Activated T-cell treated with anti-CD3 and anti-CD28 coated beads, Interleukin-2, amount 50 U/mL, for 72 hours (primary cell): ENCODE measurements around the gene AGAP1. TPM values are rescaled to one million over a fixed set of nuclear protein-coding genes. Genes with fewer than 3 reads are reported as not detected.

ENCODE experiments used
- ATAC-seq, 2 donors: fragments of 150-1000 bp; cut with Tn5 transposase; replicated peaks in 1 of 2; 2 replicates each; pipeline ENCODE4 v1.10.0; 2021; ENCODE audit warnings: moderate library complexity in 2 of 2, mild to moderate bottlenecking in 1 of 2
- DNase-seq, 2 donors: peaks; one replicate each; pipeline ENCODE4 v3.0.0; 2021 to 2022; ENCODE audit warnings: mixed read lengths in 1 of 2
- H3K27ac Mint-ChIP-seq: one replicate; pipeline ENCODE4 v1.8.0; 2022; ENCODE audit warnings: mild to moderate bottlenecking, moderate library complexity, mixed read lengths
- H3K27me3 Mint-ChIP-seq: one replicate; pipeline ENCODE4 v1.8.0; 2022; ENCODE audit warnings: low read depth, mixed read lengths
- H3K36me3 Mint-ChIP-seq, 2 donors: one replicate each; pipeline ENCODE4 v1.8.0; 2022; ENCODE audit warnings: mixed read lengths in 2 of 2, mild to moderate bottlenecking in 1 of 2; ENCODE audit not compliant: insufficient read depth in 2 of 2
- H3K4me1 Mint-ChIP-seq: one replicate; pipeline ENCODE4 v1.8.0; 2022; ENCODE audit warnings: low read depth, mixed read lengths
- H3K4me3 Mint-ChIP-seq, 2 donors: one replicate each; pipeline ENCODE4 v1.8.0; 2022; ENCODE audit warnings: mild to moderate bottlenecking in 2 of 2, mixed read lengths in 2 of 2, moderate library complexity in 2 of 2
- H3K9me3 Mint-ChIP-seq, 2 donors: one replicate each; pipeline ENCODE4 v1.8.0; 2022; ENCODE audit warnings: mixed read lengths in 2 of 2
- total RNA-seq, 2 donors: library from RNA; stranded (reverse); gene quantifications; one replicate each; pipeline ENCODE4 v1.2.3, GENCODE V29; 2022

The AGAP1 gene
- total RNA-seq, 2 donors from 2014 or later, result 0.74 to 2.9 TPM

DNA sequence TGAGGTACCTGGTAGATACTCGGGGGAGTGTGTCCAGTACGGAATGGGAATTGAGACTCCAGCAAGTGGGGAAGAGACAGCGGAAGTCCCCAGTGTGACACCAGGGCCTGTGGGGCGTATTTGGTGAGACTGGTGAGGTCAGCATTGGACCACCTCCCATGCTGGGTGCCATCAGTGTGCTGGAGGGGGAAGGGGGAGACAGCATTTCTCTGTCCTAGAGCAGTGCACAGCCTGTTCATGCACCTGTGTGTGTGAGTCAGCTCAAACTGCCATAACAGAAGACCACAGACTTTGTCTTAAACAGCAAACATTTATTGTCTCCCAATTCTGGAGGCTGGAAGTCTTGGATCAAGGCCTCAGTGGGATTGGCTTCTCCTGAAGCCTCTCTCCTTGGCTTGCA lies 372.5 kb downstream of the AGAP1 start:
- Mint-ChIP-seq H3K4me3 (no peak overlapping the region), H3K27ac (no peak overlapping the region), H3K4me1 (no peaks in the 10 kb centered on the region), H3K9me3 (peaks cover 0 to 3% of the 10 kb centered on the region in 2 donors), H3K36me3 (peaks cover 0 to 3% of the 10 kb centered on the region in 2 donors), H3K27me3 (peaks cover 17% of the 10 kb centered on the region)
- no peak for ATAC-seq
- DNase-seq, result no peak

DNA sequence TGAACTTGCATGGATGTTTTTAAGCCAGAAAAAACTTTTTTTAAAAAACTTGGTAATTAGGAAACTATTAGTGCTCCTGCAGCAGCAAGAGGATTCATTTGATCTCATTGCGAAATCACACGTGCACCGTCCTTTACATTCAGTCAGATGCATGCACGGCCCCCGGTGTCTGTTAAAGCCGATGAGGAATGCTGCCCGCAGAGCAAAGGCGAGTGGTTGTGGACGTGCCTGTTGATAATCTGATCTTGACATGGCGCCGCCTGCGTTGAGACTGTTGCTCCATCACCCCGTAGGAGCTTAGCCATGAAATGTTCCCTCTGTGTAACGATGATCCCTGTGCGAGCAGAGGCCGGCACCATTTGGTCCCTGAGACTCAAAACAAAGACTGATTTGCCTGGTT lies 374.4 kb downstream of the AGAP1 start:
- no peak overlapping the region for H3K27ac Mint-ChIP-seq
- H3K9me3 Mint-ChIP-seq, result peaks cover 0 to 5% of the 10 kb centered on the region in 2 donors
- no peak overlapping the region for H3K4me3 Mint-ChIP-seq
- peaks cover 12% of the 10 kb centered on the region for H3K27me3 Mint-ChIP-seq
- DNase-seq (no peak), ATAC-seq (no peak)
- H3K4me1 Mint-ChIP-seq, result no peaks in the 10 kb centered on the region
- peaks cover 0 to 5% of the 10 kb centered on the region in 2 donors for H3K36me3 Mint-ChIP-seq

- ATAC-seq (no peak), DNase-seq (no peak)
- no peak overlapping the region for H3K27ac Mint-ChIP-seq
- peaks cover 0 to 5% of the 10 kb centered on the region in 2 donors for H3K9me3 Mint-ChIP-seq
- H3K4me3 Mint-ChIP-seq, result no peak overlapping the region
- H3K27me3 Mint-ChIP-seq, result peaks cover 12% of the 10 kb centered on the region
- peaks cover 0 to 5% of the 10 kb centered on the region in 2 donors for H3K36me3 Mint-ChIP-seq
- H3K4me1 Mint-ChIP-seq, result no peaks in the 10 kb centered on the region
Measured at GRCh38 chr2:235868645-235869044, 374.8 kb downstream of the AGAP1 start.

DNA sequence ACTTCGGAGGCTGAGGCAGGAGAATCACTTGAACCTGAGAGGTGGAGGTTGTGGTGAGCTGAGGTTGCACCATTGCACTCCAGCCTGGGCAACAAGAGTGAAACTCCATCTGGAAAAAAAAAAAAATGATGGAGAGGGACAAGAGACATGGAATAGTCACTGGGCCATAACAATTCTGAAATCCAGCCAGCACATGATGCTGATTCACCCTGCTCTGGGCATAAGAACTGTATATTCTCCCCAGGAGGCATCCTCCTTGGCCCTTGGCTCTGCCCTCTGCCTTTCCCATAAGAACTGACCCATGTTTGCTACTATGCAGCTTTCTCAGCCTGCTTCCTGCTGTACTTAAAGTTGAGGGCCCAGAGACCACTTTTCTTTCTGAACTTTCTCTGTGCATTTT lies 376.7 kb downstream of the AGAP1 start:
- Mint-ChIP-seq H3K27ac (no peak overlapping the region), H3K4me3 (no peak overlapping the region), H3K36me3 (peaks cover 0 to 5% of the 10 kb centered on the region in 2 donors), H3K4me1 (no peaks in the 10 kb centered on the region), H3K9me3 (peaks cover 0 to 5% of the 10 kb centered on the region in 2 donors), H3K27me3 (peaks cover 5% of the 10 kb centered on the region)
- DNase-seq (no peak), ATAC-seq (no peak)

DNA sequence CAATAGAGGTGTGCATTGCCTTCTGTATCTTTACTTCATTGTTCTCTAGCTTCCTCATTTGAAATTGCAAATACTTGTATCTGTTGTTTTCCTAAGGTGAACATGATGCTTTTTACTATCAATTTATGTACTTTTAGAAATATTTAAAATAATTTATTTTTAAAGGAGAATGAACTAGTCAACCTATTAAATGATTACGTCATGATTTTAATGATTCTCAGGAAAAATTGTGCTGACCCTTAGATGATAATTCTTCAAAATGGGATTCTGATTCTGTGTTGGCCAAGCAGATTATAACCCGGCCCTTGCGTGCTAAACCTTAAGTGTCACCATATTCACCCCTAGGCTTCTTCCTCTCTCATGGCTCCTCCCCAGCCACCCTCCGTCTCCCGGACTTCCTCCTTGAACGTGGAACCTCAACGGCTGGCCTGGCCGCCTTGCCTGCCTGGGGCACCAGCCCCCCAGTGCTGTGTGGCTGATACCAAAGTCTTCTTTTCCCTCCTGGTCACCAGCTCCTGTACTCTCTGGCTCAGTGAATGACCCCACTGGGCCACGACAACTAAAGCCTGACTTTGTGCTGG lies 382.3 kb downstream of the AGAP1 start:
- no peaks in the 10 kb centered on the region for H3K27me3 Mint-ChIP-seq
- H3K9me3 Mint-ChIP-seq, result peaks cover 0 to 4% of the 10 kb centered on the region in 2 donors
- H3K36me3 Mint-ChIP-seq, result peaks cover 0 to 4% of the 10 kb centered on the region in 2 donors
- no peak for DNase-seq
- no peak for ATAC-seq
- H3K4me1 Mint-ChIP-seq, result no peaks in the 10 kb centered on the region
- H3K4me3 Mint-ChIP-seq, result no peak overlapping the region
- no peak overlapping the region for H3K27ac Mint-ChIP-seq

DNA sequence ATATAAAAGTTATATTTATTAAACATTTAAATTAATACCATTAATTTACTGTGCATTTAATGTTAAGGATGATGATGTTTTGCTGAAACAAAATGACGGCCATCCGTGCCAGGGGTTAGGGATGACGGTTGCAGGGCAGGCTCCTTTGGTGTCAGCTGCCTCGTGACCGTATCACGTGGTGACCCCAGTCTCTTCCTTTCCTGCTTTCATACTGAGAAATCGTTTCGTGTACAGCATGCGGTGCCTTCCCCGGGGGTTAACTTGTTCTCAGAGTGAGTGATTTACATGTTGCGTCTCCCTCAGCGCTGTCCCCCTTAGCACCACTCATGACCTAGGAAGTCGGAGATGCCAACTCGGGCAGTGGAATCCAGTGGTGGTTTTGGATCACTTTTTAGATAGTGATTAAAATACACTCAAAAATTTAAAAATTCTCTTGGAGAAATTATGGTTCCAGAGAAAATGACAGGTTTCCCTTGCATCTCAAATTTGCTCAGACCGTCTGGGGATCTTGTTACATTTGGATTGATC lies 383.5 kb downstream of the AGAP1 start:
- no peak for ATAC-seq
- no peaks in the 10 kb centered on the region for H3K27me3 Mint-ChIP-seq
- DNase-seq, result no peak
- H3K4me1 Mint-ChIP-seq, result no peaks in the 10 kb centered on the region
- H3K9me3 Mint-ChIP-seq, result no peaks in the 10 kb centered on the region
- H3K4me3 Mint-ChIP-seq, result no peak overlapping the region
- no peaks in the 10 kb centered on the region for H3K36me3 Mint-ChIP-seq
- H3K27ac Mint-ChIP-seq, result no peak overlapping the region

- H3K36me3 Mint-ChIP-seq, result no peaks in the 10 kb centered on the region
- no peaks in the 10 kb centered on the region for H3K4me1 Mint-ChIP-seq
- no peaks in the 10 kb centered on the region for H3K27me3 Mint-ChIP-seq
- no peak for DNase-seq
- no peak overlapping the region for H3K4me3 Mint-ChIP-seq
- no peak overlapping the region for H3K27ac Mint-ChIP-seq
- no peak for ATAC-seq
- H3K9me3 Mint-ChIP-seq, result no peaks in the 10 kb centered on the region
Measured at GRCh38 chr2:235879116-235879515, 385.3 kb downstream of the AGAP1 start.

DNA sequence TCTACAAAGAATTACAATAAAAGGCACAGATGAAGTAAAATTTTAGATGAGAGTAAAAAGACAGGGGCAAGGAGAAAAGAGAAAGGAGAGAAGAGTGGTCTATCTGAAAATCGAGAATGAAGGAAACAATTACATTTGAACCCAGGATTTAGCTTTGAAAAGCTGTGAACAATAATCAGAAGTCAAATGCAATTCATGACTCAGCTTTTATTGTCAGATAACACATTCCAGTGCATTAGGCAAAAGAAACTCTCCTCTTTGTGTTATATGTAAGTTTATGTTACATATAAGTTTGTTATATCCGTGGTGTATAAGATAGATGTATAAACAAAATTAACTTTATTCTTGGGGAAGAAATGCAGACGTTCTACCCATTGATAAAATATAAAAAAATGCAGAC lies 389.8 kb downstream of the AGAP1 start:
- Mint-ChIP-seq H3K27ac (no peak overlapping the region), H3K27me3 (no peaks in the 10 kb centered on the region), H3K9me3 (no peaks in the 10 kb centered on the region), H3K4me1 (no peaks in the 10 kb centered on the region), H3K4me3 (no peak overlapping the region), H3K36me3 (no peaks in the 10 kb centered on the region)
- no peak for DNase-seq
- no peak for ATAC-seq

DNA sequence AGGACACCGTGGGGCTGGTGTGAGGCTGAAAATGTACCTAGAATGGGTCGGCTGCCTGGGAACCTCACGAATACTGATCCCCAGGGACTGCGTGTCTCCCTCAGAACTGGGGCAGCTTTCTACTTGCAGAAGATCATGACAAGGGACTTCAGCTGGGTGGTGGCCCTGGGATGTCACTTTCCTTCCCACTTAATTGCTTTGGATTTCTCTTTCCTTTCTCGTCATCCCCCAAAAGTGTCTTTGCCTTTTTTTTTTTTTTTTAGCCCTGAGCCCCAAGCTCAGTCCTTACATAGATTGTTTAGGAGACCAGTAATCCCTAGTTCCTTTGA lies 395.4 kb downstream of the AGAP1 start:
- Mint-ChIP-seq H3K27ac (no peak overlapping the region), H3K4me3 (no peak overlapping the region), H3K9me3 (no peaks in the 10 kb centered on the region), H3K27me3 (no peaks in the 10 kb centered on the region), H3K4me1 (no peaks in the 10 kb centered on the region), H3K36me3 (no peaks in the 10 kb centered on the region)
- no peak for DNase-seq
- no peak for ATAC-seq

- no peak overlapping the region for H3K4me3 Mint-ChIP-seq
- no peaks in the 10 kb centered on the region for H3K36me3 Mint-ChIP-seq
- H3K27me3 Mint-ChIP-seq, result no peaks in the 10 kb centered on the region
Measured at GRCh38 chr2:235893129-235893698, 399.4 kb downstream of the AGAP1 start.

GRCh38 chr2:235894839-235895238 lies 401.0 kb downstream of the AGAP1 start:
- DNase-seq (no peak), ATAC-seq (no peak)
- Mint-ChIP-seq H3K4me1 (no peaks in the 10 kb centered on the region), H3K27ac (no peak overlapping the region), H3K27me3 (no peaks in the 10 kb centered on the region), H3K4me3 (no peak overlapping the region), H3K36me3 (no peaks in the 10 kb centered on the region), H3K9me3 (no peaks in the 10 kb centered on the region)

More at GRCh38 chr2:235893129-235893698, 399.4 kb downstream of the AGAP1 start:
- ATAC-seq (no peak), DNase-seq (no peak)
- Mint-ChIP-seq H3K27ac (no peak overlapping the region), H3K9me3 (no peaks in the 10 kb centered on the region), H3K4me1 (no peaks in the 10 kb centered on the region)

- H3K27me3 Mint-ChIP-seq, result no peaks in the 10 kb centered on the region
Measured at GRCh38 chr2:235896061-235896460, 402.2 kb downstream of the AGAP1 start.

GRCh38 chr2:235897992-235898391 lies 404.1 kb downstream of the AGAP1 start:
- H3K36me3 Mint-ChIP-seq, result no peaks in the 10 kb centered on the region
- DNase-seq, result no peak
- H3K27me3 Mint-ChIP-seq, result no peaks in the 10 kb centered on the region
- no peaks in the 10 kb centered on the region for H3K4me1 Mint-ChIP-seq
- no peak overlapping the region for H3K4me3 Mint-ChIP-seq
- ATAC-seq, result no peak
- no peaks in the 10 kb centered on the region for H3K9me3 Mint-ChIP-seq
- no peak overlapping the region for H3K27ac Mint-ChIP-seq

More at GRCh38 chr2:235896061-235896460, 402.2 kb downstream of the AGAP1 start:
- Mint-ChIP-seq H3K9me3 (no peaks in the 10 kb centered on the region), H3K36me3 (no peaks in the 10 kb centered on the region), H3K27ac (no peak overlapping the region), H3K4me1 (no peaks in the 10 kb centered on the region), H3K4me3 (no peak overlapping the region)
- ATAC-seq (no peak), DNase-seq (no peak)

- Mint-ChIP-seq H3K36me3 (no peaks in the 10 kb centered on the region), H3K4me3 (no peak overlapping the region), H3K9me3 (no peaks in the 10 kb centered on the region), H3K27me3 (peaks cover 7% of the 10 kb centered on the region), H3K27ac (no peak overlapping the region), H3K4me1 (no peaks in the 10 kb centered on the region)
- ATAC-seq (no peak), DNase-seq (no peak)
Measured at GRCh38 chr2:235898766-235899165, 404.9 kb downstream of the AGAP1 start.
